NK-92 treated with Interleukin-12 subunit alpha and Interleukin-12 subunit beta, amount 100 ng/mL, for 24 hours (cell line): Measurements from ENCODE around the gene TRPM4.
"Not testable (repeated sequence)": the region's sequence is repeated elsewhere in the genome, so short reads cannot be mapped to it uniquely, and the experiment has no call there.

Source experiments
- DNase-seq: peaks from one replicate; lab custom pipeline; 2025; lab: John Stamatoyannopoulos, UW

Gene TRPM4

DNA sequence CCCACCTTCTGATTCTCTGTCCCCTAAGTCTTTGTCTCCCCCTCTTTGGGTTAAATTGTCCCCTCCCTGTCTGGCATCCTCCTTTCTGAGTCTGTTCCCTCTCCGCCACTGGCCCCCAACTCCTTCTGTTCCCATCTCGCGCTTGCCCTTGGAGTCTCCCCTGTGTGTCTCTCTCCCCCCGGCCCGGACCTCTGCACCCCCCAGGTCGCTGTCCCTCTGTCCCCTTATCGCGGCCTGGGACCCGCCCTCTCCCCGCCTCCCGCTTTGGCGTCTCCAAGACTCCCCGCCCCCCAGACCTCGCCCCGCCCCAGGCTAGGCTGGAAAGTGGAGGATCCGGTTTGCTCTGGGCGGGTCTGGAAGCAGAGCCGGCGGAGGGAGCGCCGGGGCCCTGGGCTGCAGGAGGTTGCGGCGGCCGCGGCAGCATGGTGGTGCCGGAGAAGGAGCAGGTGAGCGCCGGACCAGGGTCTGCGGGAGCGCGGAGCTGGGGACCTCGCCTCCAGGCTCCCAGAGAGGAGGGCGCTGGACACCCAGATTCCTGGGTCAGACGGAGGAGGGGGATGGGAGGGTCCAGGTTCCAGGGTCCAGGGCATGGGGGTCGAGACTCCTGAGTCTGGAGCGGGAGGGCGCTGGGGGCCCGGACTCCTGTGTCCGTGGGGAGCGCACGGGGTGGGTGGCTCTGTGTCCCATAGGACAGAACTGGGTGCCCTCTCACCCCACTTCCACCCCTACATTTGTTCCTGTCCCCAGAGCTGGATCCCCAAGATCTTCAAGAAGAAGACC lies at the start of gene TRPM4:
Gene TRPM4 (plus strand): TSS at position 348 of the 780 bp plus-strand sequence. CDS start 75 bp downstream, at position 423.
- DNase-seq = no peak

DNA sequence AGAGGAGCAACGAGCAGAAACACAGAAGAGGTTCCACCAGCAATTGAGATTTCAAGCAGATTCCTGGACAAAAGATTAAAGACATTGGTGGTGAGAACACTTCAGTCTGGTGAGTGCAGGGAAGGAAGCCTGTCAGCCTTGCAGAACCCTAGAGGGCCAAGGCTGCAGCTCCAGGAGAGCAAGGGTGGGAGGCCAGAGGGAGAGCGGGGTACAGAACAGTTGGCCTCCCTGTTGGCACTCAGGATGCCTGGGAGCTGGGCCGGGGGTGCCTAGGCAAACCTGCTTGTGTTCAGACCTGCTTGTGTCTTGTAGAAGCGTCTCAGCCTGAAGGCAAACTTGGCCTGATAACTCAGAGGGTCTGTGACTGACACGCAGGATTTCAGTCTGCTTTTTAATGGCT lies 48.5 kb upstream of the TRPM4 start:
- no peak for DNase-seq

DNA sequence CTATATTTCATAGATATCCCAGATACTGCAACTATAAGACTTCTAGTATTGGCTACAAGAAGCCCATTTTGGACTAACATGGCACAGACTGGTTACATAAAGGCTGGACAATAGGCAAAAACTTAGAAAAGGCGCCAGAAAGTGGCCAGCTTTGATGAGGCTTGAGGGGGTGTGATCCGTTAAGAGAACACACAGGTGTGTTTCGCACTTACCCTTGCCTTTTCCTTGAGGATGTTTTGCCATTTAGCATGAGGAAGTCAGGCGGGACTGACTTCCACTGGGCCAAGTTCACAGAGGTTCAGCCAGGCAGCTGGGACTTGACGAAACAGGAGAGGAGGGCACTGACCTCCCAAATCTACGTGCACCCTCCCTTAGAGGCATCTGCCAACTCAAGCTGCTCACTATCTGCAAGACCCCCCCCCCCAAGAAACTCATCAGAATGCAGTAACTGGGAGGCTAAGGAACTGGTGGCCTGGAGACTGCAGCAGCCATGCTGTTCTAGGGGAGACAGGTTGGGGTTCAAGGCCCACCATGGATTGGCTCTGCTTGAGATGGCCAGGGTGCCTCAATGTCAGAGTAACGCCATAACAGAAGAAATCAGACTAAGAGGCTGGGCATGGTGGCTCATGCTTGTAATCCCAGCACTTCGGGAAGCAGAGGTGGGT lies 47.9 kb upstream of the TRPM4 start:
- no peak for DNase-seq

DNA sequence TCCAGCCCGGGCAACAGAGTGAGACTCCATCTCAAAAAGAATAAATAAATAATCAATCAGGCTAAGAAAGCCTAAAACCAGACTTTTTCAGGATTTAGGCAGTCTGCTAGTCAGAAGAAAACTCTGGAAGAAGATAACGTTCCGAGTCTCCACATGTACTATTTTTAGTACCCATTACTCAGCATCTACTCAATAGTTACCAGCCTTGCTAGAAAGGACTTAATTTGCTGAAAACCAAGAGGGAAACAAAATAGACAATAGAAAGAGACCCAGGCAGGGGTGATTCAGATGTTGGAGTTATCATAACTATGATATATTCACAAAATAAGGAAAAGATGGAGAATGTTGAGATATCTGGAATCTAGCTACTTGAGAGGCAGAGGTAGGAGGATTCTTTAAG lies 47.0 kb upstream of the TRPM4 start:
- no peak for DNase-seq

DNA sequence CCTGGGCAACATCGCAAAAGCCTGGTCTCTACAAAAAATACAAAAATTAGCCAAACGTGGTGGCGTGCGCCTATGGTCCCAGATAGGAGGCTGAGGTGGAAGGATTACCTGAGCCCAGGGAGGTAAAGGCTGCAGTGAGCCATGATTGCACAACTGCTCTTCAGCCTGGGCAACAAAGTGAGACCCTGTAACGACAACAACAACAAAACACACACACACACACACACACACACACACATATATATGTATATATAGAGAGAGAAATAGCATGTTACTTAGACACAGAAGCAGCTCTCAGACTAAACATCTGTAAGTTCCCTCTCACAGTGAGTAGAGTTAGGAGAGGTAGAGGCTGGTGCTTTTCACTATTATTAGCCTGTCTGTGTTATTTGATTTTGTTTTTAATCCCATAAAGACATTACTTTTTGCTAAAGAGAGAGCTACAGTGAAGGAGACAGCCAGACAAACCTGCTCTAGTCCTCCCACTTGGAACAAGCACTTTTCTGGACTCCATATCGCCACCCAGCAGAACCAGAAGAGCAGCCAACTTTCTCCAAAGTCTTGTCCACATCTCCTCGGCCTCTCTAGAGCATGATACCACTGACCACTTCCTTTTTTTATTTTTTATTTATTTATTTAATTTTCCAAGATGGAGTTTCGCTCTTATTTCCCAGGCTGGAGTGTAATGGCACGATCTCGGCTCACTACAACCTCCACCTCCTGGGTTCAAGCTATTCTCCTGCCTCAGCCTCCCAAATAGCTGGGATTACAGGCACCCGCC lies 46.2 kb upstream of the TRPM4 start:
- DNase-seq = no peak

DNA sequence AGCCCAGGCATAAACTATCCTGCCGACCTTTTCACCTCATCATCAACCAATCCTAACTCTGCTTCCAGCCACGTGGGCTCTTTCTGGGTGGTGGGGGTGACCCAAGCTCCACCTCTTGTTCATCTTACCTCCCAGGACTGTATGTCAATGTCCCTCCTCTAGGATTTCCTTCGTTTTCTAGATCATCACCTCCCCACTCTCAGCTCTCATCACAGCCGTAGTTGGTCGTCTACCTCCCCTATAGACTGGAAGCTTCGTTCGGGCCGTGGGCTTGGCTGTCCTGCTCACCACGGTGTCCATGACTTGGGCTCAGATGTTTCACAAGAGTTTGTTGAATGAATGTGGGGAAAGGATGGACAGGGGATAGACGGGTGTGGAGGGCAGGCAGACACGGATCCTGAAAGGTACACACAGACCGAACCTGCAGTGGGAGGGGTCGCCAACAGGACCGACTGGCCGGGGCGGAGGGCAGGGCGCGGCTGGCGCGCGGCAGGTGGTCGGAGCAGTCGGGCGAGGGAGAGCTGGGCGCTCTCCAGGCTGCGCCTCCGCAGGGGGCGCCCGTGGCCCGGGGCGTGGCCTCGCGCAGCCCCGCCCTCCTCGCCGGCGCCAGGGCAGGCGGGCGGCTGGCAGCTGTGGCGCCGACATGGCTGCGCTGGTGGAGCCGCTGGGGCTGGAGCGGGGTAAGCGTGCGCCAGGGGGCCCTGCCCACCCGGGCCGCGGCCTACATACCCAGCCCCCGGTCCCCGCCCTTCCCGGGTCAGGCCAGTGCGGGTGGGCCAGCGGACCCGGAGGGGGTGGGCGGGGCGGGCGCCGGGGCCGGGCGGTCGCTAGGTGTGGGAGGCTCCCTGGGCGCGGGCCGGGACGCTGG lies 43.6 kb upstream of the TRPM4 start, which contains the start of gene LIN7B:
Gene LIN7B (plus strand): TSS at position 609 of the 868 bp plus-strand sequence. CDS start 35 bp downstream, at position 644.
- peak; percentile 17 for DNase-seq

DNA sequence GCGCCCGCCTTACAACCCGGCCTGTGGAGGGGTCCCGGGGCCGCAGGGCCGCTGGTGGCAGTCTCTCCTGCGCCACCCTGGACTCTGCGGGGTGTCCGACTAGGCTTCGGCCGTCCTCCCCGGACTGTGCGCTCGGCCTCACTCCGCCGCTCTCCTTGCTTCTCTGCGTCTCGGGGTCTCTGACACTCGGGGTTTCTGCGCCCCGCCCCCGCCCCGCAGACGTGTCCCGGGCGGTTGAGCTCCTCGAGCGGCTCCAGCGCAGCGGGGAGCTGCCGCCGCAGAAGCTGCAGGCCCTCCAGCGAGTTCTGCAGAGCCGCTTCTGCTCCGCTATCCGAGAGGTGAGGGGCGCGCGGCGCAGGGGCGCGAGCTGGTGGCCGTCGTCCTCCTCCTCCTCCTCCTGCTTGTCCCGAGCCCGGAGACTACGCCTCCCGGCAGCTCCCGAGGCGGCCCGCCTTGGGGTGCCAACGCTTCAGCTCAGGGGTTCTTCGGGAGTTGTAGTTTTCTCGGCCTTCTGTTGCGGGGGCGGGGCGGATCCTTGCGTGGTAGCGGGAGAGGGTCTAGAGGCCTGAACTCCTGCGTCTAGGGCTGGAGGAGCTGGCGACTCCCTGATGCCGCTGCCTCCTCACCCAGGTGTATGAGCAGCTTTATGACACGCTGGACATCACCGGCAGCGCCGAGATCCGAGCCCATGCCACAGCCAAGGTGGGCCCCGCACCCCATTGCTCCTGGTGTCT lies 42.8 kb upstream of the TRPM4 start:
- no peak for DNase-seq

DNA sequence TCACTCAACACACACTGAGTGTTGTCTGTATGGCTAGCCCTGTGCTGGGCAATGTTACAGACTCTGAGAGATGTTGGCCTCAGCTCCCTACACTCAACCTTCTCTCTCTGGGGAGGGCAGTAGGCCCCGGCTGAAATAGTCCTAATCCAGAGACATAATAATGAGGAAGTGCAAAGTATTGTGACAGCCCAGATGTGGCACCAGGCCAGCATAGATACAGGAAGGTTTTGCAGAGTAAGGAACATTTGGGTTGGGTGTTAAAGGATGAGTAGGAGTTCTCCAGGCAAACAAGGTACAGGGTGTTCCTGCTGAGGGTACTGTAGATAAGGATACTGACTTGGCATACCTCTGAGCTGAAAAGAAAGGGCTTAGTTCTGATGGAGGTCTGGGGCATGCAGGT lies 41.0 kb upstream of the TRPM4 start:
- no peak for DNase-seq

DNA sequence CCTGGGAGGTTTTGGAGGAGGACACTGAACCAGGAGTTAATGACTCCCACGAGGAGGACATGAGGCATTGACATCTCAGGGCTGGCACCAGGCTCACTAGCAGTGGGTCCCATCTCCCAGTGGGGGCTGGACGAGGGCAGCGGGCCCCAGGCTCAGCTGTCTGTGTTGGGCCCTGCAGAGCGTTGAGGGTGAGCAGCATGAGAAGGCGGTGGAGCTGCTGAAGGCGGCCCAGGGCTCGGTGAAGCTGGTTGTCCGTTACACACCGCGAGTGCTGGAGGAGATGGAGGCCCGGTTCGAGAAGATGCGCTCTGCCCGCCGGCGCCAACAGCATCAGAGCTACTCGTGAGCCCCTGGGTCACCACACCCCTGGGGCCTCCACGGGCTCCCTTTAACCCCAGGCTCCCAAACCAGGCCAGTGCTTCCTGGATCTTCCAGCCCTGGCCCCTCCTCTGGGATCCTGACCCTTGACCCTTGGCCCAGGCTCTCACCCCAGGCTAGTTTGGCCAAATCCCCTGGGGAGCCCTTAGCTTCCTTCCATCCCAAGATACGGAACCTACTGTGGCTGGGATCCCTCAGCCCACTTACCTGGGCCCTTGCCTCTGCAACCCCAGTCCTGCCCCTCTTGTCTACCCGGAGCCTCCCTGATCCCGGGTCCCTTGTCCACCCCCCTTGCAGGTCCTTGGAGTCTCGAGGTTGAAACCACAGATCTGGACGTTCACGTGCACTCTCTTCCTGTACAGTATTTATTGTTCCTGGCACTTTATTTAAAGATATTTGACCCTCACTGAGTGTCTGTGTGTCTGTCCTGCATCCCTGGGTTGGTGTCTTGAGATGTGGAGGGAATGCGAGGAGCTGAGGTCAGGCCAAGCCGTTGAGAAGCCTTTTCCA lies 39.7 kb upstream of the TRPM4 start:
- DNase-seq = no peak

DNA sequence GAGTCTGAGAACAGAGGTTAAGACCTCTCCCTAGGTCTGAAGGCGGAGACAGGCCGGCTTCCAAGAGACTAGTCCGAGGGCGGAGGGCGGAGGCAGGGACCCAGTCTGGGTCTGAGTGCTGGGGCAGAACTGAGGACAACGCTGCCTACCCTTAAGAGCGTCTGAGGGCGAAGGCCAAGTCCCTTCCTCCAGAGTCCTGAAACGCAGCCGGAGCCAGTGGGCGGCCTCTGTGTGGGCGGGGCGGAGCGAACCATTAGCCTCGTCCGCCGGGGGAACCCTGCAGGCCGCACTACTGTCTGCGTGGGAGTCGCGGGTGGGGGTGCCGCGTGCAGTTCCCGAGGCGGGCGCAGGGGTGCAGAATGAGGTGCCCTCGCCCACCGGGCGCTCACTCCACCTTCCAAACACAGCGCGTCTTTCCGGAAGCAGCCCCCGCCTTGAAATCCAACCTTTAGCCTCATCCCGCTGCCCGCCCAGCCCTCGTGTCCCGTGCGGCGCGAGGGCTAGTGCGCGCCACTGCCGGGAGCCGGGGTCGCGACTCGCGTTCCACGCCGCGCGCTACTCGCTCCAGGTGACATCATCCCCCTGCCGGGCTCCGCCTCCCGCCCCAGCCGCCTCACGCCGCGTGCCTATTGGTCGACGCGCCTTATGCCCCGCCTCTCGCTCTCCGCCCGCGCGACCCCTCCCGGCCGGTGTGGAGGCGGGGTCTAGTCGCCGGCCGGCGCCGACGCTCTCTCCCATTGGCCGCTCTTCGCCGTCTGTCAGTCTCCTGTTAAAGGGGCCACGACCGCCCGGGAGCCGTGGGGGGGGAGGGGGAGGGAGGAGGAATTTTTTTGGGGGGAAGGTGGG lies 38.8 kb upstream of the TRPM4 start, which contains the start of gene C19orf73:
Gene C19orf73 (minus strand): TSS at position 579 of the 846 bp plus-strand sequence. CDS start 121 bp downstream, at position 458.
- peak; percentile 93 for DNase-seq

DNA sequence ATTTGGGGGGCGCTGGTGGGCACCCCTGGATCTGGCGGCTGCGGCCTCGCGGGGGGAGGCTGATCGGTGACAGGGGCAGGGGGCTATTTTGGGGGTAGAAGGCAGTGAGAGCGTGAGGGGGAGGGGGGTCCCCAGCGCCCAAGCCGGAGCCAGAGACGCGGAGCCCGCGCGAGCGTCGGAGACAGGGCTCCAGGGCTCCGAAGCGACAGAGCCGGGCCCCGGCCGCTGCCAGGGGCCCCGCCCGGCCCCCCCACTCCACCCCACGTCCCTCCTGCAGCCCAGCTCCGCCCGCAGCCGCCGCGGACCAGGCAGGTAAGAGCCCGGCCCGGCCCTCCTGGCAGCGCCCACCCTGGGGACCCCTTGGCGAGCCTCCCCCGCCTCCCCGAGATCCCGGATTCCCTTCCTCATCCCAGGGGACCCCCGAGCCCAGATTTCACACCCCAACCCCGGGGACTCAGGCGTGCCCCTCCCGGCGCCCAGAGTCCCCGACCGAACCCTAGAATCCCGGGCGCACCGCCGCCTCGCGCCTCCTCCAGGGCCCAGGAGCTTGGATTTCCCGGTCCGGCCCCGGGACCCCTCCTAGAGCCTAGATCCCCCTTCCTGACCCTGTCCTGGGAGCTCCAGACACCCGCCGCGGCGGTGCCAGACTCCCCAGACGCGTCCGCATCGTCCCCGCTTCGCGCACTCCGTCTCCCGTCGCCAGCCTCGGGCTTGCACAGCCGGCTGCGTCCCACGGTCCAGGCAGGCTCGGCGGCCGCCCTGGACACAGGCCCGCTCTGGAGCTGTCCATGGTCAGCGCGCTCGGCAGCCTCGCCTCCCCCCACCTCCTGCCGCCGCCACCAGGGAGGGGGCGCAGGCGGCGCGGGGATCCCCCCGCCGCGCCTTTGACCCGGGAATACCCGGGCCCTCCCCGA lies 37.9 kb upstream of the TRPM4 start, which contains the start of gene PPFIA3:
Gene PPFIA3 (plus strand): TSS at position 134 of the 914 bp plus-strand sequence. CDS start 8,330 bp downstream, outside the sequence.
- no peak for DNase-seq

DNA sequence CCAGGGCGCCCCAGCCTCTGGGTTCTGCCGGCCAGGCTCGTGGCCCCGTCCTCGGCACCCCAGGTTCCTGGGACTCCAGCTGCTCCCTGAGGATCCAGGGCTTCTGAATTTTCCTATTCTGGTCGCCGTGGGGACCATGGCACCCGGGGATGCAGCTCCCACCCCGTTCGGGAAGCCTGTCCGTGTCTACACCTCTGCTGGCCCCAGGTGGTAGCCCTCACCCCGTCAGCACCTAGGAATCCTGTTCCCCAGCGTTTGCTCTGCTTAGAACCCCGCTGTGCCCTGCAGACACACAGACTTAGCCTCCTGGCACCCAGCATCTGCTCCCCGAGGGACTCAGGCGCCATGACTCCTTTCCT lies 37.3 kb upstream of the TRPM4 start:
- no peak for DNase-seq

DNA sequence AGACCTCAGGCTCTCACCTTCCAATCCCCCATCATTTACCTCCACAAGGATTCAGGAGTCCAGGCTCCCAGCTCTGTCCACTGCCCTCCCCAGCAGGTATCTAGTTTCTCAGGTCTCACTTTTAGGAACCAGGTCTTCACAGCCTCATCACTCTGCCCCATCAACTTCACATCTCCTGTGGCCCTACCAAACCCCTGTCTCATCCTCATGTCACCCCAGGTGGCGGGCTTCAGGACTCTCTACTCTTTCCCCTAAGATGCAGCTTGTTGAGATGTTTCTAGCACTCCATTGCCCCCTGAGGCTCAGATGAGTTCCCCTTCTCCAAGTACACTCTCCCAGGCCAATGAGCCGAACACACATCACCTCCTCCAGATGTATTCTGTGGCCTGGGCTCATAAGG lies 36.7 kb upstream of the TRPM4 start:
- DNase-seq = no peak

DNA sequence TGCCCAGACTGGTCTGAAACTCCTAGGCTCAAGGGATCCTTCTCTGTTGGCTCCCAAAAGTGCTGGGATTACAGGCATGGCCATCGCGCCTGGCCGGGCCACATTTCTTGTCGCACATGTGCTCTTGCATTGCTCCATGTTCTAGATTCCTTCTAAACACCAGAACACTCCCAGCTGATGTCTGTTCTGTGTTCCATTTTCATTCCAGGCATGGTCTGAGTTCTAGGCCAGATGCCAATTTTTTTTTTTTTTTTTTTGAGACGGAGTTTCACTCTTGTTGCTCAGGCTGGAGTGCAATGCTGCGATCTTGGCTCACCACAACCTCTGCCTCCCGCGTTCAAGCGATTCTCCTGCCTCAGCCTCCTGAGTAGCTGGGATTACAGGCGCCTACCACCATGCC lies 35.8 kb upstream of the TRPM4 start:
- not testable (repeated sequence) for DNase-seq

DNA sequence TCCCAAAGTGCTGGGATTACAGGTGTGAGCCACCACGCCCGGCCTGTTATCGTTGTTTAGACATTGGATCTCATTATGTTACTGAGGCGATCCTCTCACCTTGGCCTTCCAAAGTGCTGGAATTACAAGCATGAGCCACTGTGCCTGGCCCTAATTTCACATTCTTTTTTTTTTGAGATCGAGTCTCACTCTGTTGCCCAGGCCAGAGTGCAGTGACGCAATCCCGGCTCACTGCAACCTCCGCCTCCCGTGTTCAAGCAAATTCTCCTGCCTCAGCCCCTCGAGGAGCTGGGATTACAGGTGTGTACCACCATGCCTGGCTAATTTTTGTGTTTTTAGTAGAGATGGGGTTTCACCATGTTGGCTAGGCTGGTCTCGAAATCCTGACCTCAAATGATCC lies 34.3 kb upstream of the TRPM4 start:
- DNase-seq = not testable (repeated sequence)

DNA sequence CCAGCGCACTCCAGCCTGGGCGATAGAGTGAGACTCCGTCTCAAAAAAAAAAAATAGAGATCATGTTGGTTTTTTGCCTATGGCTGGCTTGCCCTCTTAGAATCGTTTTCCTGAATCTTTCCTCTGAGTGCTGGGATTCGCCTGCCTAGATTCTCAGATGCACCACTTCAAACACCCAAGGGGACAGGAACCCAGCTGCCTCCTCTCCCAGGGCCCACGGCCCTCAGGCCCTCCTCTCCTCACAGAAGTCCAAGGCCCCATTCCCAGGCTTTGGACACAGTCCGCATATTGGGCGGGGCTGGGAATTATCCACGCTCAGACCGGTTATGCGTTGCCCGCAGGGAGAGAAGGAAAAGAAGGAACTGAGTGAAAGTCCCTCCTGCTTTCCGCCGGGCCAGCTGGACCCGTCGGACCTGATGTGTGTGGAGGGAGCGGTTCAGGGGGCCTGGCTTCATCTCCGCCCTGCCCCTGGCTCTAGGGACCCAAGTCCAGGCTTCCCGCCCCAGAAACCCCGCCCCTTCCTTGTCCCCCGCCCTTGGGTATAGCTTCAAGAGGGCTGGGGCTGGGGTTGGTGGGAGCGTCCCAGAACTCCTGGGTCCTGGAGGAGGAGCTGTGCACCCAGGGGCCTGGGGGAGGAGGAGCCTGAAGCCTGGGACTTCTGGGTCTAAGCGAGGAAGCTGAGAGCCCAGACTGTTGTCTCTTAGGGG lies 32.4 kb upstream of the TRPM4 start:
- no peak for DNase-seq

DNA sequence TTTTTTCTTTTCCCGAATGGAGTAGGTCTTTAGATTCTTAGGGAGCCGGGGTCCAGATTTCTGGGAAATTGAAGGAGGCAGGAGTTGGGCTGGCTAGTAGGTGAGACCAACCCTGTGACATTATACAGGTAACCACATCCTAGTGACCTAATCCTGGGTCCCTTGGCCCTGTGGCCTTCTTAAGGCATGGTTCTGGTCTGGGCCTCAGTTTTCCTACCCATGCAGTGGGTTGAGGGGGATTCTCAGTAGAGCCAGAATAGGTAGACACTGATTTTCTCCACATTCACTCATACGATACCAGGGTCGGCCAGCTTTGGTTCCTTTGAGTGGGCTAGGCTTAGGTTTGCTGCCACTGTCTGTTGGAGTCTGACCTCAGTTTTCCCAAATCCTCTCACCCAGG lies 31.0 kb upstream of the TRPM4 start:
- DNase-seq = no peak
